SK-N-SH treated with all-trans-retinoic acid at 6 μM for 48 hours (cell line): ENCODE measurements around the gene DRAM1.
"Not testable (repeated sequence)": the region's sequence is repeated elsewhere in the genome, so short reads cannot be mapped to it uniquely, and the experiment has no call there.

Source experiments
- ATAC-seq: fragments of 200-7000 bp; cut with Tn5 transposase; 3 replicates; pipeline ENCODE4 v1.9.1; 2020; ENCODE audit warnings: mild to moderate bottlenecking, moderate library complexity
- ARNTL ChIP-seq: fragments of 450-650 bp; formaldehyde crosslinking; IDR thresholded peaks from 2 replicates; pipeline ENCODE4 v1.5.0; 2020; ENCODE audit warnings: low read depth, mild to moderate bottlenecking, moderate library complexity, borderline replicate concordance
- BACH2 ChIP-seq: fragments of 250-450 bp; sonication (Bioruptor Pico); IDR thresholded peaks from 2 replicates; pipeline ENCODE4 v1.9.0; 2021; ENCODE audit warnings: mild to moderate bottlenecking, borderline replicate concordance
- ESRRG ChIP-seq: fragments of 250-450 bp; sonication (Bioruptor Pico); IDR thresholded peaks from 2 replicates; pipeline ENCODE4 v1.6.1; 2021; ENCODE audit warnings: mild to moderate bottlenecking
- ISL1 ChIP-seq: fragments of 250-450 bp; sonication (Bioruptor Pico); IDR thresholded peaks from 2 replicates; pipeline ENCODE4 v2.1.2; 2022; ENCODE audit warnings: mild to moderate bottlenecking, moderate library complexity
- OSR1 ChIP-seq: fragments of 250-450 bp; sonication (Bioruptor Pico); IDR thresholded peaks from 2 replicates; pipeline ENCODE4 v1.8.0; 2022; ENCODE audit warnings: moderate library complexity, mild to moderate bottlenecking, inconsistent platforms
- RARB ChIP-seq: fragments of 250-450 bp; sonication (Bioruptor Pico); IDR thresholded peaks from 2 replicates; pipeline ENCODE4 v1.8.0; 2021; ENCODE audit warnings: mild to moderate bottlenecking, moderate library complexity
- TOX ChIP-seq: fragments of 250-450 bp; sonication (Bioruptor Pico); IDR thresholded peaks from 2 replicates; pipeline ENCODE4 v1.8.0; 2021; ENCODE audit warnings: mild to moderate bottlenecking, moderate library complexity, borderline replicate concordance
- ZC3H10 ChIP-seq: fragments of 250-450 bp; sonication (Bioruptor Pico); IDR thresholded peaks from 2 replicates; pipeline ENCODE4 v1.5.1; 2021; ENCODE audit warnings: mild to moderate bottlenecking, moderate library complexity
- ZNF565 ChIP-seq: fragments of 450-650 bp; formaldehyde crosslinking; conservative IDR thresholded peaks from 2 replicates; pipeline ENCODE4 v1.5.0; 2020; ENCODE audit warnings: low read depth, mild to moderate bottlenecking, moderate library complexity
- ZNF70 ChIP-seq: fragments of 450-650 bp; formaldehyde crosslinking; IDR thresholded peaks from 2 replicates; pipeline ENCODE4 v1.5.0; 2020; ENCODE audit warnings: mild to moderate bottlenecking, moderate library complexity
- ZNF8 ChIP-seq: fragments of 450-650 bp; formaldehyde crosslinking; IDR thresholded peaks from 2 replicates; pipeline ENCODE4 v1.5.0; 2020; ENCODE audit warnings: mild to moderate bottlenecking, moderate library complexity
- TF ChIP-seq, protein P1 (sequence below): fragments of 250-450 bp; sonication (Bioruptor Pico); IDR thresholded peaks from 2 replicates; pipeline ENCODE4 v1.5.1; 2021; ENCODE audit warnings: mild to moderate bottlenecking, moderate library complexity
- TF ChIP-seq, protein P2 (sequence below): fragments of 250-450 bp; sonication (Bioruptor Pico); IDR thresholded peaks from 2 replicates; pipeline ENCODE4 v1.8.0; 2020; ENCODE audit warnings: mild to moderate bottlenecking, moderate library complexity, borderline replicate concordance
- TF ChIP-seq, protein P3 (sequence below): fragments of 250-450 bp; sonication (Bioruptor Pico); IDR thresholded peaks from 2 replicates; pipeline ENCODE4 v1.5.0; 2020; ENCODE audit warnings: mild to moderate bottlenecking, moderate library complexity
- TF ChIP-seq, protein P4 (sequence below): fragments of 250-450 bp; sonication (Bioruptor Pico); IDR thresholded peaks from 2 replicates; pipeline ENCODE4 v1.5.1; 2020; ENCODE audit warnings: low read depth, mild to moderate bottlenecking, moderate library complexity
- TF ChIP-seq, protein P5 (sequence below): fragments of 250-450 bp; sonication (Bioruptor Pico); IDR thresholded peaks from 2 replicates; pipeline ENCODE4 v1.8.0; 2021; ENCODE audit warnings: low read depth, mild to moderate bottlenecking, moderate library complexity, borderline replicate concordance

Gene DRAM1

DNA sequence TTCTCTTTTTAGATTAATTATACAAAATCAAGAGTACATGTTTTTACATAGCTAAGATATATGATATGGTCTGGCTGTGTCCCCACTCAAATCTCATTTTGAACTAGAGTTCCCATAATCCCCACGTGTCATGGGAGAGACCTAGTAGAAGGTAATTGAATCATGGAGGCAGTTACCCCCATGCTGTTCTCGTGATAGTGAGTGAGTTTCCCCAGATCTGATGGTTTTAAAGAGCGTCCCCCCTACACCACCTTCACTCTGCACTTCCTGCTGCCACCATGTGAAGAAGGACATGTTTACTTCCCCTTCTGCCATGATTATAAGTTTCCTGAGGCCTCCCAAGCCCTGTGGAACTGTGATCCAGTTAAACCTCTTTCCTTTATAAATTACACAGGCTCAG is 21.4 kb upstream of the DRAM1 start (continued):
- TF ChIP-seq, protein P1, sequence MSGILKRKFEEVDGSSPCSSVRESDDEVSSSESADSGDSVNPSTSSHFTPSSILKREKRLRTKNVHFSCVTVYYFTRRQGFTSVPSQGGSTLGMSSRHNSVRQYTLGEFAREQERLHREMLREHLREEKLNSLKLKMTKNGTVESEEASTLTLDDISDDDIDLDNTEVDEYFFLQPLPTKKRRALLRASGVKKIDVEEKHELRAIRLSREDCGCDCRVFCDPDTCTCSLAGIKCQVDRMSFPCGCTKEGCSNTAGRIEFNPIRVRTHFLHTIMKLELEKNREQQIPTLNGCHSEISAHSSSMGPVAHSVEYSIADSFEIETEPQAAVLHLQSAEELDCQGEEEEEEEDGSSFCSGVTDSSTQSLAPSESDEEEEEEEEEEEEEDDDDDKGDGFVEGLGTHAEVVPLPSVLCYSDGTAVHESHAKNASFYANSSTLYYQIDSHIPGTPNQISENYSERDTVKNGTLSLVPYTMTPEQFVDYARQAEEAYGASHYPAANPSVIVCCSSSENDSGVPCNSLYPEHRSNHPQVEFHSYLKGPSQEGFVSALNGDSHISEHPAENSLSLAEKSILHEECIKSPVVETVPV (CRISPR knock-in tag): no peak
- TF ChIP-seq ZNF565 (CRISPR knock-in tag) (no peak), TOX (no peak), ZNF8 (CRISPR knock-in tag) (no peak)
- TF ChIP-seq, protein P2, sequence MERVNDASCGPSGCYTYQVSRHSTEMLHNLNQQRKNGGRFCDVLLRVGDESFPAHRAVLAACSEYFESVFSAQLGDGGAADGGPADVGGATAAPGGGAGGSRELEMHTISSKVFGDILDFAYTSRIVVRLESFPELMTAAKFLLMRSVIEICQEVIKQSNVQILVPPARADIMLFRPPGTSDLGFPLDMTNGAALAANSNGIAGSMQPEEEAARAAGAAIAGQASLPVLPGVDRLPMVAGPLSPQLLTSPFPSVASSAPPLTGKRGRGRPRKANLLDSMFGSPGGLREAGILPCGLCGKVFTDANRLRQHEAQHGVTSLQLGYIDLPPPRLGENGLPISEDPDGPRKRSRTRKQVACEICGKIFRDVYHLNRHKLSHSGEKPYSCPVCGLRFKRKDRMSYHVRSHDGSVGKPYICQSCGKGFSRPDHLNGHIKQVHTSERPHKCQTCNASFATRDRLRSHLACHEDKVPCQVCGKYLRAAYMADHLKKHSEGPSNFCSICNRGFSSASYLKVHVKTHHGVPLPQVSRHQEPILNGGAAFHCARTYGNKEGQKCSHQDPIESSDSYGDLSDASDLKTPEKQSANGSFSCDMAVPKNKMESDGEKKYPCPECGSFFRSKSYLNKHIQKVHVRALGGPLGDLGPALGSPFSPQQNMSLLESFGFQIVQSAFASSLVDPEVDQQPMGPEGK (CRISPR knock-in tag): no peak
- TF ChIP-seq, all 23 proteins: peak for 0

DNA sequence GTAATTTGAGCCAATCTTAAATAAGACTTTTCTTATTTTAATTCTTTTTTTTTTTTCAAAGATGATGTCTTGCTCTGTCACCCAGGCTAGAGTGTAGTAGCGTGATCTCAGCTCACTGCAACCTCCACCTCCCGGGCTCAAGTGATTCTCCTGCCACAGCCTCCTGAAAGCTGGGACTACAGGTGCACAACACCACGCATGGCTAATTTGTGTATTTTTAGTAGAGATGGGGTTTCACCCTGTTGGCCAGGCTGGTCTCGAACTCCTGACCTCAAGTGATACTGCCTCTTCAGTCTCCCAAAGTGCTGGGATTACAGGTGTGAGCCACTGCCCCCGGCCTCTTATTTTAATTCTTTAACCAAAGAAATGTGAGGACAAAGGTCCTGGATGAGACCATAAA is 20.8 kb upstream of the DRAM1 start:
- not testable (repeated sequence) for ATAC-seq

DNA sequence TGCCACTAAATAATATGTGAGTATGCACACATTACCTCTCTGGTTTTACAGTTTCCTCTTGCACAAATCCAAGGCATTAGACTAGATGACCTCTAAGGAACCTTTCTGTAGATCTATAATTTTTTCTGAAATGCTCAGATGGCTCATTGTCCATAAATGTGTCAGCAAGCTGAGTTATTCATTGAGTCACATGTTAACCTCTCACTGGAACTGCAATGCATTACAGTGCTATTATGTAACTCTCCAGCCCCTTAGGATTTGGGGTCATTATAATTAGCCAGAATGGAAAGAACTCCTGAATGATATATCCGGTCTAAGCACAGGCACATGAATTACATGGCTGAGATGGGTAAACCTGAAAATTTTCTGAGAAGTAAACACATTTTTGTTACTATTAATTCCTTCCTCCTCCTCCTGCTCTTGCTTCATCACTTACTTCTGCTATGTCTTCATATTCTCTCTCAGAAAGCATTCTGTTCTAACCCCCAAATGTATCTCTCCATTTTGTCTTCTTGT is 20.3 kb upstream of the DRAM1 start:
- ATAC-seq: peak; percentile 66
- TF ChIP-seq ESRRG (no peak), ARNTL (no peak), ISL1 (CRISPR knock-in tag) (peak; percentile 60)

DNA sequence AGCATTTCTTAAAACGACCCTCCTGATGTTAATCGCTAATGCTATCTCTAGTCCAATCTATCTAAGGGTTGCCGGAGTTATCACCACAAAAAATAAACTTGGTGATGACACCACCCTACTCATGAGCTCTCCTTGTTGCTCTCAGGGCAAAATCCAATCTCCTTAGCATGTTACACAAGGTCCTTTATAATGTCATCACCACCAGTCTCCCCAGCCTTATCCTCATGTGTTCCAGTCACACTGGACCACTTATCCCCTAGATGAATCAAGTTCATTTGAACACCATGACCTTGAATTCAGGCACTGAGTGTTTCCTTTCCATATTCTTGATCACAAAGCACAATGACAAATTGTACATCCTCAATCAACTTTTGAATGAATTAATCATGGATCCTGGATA is 19.0 kb upstream of the DRAM1 start:
- no peak for ATAC-seq
- TF ChIP-seq ISL1 (CRISPR knock-in tag): no peak
- no peak for TF ChIP-seq OSR1 (CRISPR knock-in tag)
- no peak for TF ChIP-seq ZC3H10
- TF ChIP-seq, protein P3, sequence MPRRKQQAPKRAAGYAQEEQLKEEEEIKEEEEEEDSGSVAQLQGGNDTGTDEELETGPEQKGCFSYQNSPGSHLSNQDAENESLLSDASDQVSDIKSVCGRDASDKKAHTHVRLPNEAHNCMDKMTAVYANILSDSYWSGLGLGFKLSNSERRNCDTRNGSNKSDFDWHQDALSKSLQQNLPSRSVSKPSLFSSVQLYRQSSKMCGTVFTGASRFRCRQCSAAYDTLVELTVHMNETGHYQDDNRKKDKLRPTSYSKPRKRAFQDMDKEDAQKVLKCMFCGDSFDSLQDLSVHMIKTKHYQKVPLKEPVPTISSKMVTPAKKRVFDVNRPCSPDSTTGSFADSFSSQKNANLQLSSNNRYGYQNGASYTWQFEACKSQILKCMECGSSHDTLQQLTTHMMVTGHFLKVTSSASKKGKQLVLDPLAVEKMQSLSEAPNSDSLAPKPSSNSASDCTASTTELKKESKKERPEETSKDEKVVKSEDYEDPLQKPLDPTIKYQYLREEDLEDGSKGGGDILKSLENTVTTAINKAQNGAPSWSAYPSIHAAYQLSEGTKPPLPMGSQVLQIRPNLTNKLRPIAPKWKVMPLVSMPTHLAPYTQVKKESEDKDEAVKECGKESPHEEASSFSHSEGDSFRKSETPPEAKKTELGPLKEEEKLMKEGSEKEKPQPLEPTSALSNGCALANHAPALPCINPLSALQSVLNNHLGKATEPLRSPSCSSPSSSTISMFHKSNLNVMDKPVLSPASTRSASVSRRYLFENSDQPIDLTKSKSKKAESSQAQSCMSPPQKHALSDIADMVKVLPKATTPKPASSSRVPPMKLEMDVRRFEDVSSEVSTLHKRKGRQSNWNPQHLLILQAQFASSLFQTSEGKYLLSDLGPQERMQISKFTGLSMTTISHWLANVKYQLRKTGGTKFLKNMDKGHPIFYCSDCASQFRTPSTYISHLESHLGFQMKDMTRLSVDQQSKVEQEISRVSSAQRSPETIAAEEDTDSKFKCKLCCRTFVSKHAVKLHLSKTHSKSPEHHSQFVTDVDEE (CRISPR knock-in tag): no peak
- TF ChIP-seq, protein P4, sequence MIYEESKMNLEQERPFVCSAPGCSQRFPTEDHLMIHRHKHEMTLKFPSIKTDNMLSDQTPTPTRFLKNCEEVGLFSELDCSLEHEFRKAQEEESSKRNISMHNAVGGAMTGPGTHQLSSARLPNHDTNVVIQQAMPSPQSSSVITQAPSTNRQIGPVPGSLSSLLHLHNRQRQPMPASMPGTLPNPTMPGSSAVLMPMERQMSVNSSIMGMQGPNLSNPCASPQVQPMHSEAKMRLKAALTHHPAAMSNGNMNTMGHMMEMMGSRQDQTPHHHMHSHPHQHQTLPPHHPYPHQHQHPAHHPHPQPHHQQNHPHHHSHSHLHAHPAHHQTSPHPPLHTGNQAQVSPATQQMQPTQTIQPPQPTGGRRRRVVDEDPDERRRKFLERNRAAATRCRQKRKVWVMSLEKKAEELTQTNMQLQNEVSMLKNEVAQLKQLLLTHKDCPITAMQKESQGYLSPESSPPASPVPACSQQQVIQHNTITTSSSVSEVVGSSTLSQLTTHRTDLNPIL (CRISPR knock-in tag): no peak
- TF ChIP-seq RARB: no peak
- no peak for TF ChIP-seq ZNF70 (CRISPR knock-in tag)
- no peak for TF ChIP-seq ZNF565 (CRISPR knock-in tag)
- TF ChIP-seq TOX: no peak
- TF ChIP-seq, protein P5, sequence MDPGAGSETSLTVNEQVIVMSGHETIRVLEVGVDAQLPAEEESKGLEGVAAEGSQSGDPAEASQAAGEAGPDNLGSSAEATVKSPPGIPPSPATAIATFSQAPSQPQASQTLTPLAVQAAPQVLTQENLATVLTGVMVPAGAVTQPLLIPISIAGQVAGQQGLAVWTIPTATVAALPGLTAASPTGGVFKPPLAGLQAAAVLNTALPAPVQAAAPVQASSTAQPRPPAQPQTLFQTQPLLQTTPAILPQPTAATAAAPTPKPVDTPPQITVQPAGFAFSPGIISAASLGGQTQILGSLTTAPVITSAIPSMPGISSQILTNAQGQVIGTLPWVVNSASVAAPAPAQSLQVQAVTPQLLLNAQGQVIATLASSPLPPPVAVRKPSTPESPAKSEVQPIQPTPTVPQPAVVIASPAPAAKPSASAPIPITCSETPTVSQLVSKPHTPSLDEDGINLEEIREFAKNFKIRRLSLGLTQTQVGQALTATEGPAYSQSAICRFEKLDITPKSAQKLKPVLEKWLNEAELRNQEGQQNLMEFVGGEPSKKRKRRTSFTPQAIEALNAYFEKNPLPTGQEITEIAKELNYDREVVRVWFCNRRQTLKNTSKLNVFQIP (CRISPR knock-in tag): no peak
- TF ChIP-seq, protein P2 (CRISPR knock-in tag): no peak
- no peak for TF ChIP-seq BACH2 (CRISPR knock-in tag)
